Fibroblast of pulmonary artery (primary cell): ENCODE data around the gene HOXB9.

Experiments used
- DNase-seq: peaks from one replicate; pipeline ENCODE4 v3.0.0-alpha.2; 2010; ENCODE audit warnings: low read depth
- H3K4me3 ChIP-seq: replicated peaks from 2 replicates; pipeline ENCODE4 v1.5.1; 2011; ENCODE audit warnings: low read depth, mild to moderate bottlenecking, control low read depth, low read length, moderate library complexity
- TF ChIP-seq, protein P1 (sequence below): IDR thresholded peaks from 2 replicates; pipeline ENCODE4 v1.5.1; 2011; ENCODE audit warnings: mild to moderate bottlenecking, control low read depth, low read length, inconsistent platforms; ENCODE audit errors: missing control alignments

Gene HOXB9

DNA sequence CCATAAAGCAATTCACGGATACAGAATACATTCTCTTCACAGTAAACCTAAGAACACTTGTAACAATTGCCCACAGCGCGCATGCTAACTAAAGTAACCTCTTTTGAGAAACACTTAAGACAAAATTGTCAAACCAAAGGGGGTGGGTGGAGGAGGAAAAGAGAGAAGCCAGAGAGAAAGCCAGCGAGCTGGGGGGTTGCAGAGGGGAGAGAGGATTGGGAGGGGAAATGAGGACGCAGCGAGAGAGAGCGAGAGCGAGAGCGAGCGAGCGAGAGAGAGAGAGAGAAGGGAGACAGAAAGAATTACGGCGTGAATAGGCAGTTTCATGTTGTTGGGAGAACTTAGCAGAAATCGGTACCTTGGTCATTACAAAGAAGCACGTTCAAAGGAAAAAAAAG, 13.7 kb downstream of the HOXB9 start:
- DNase-seq = no peak
- TF ChIP-seq, protein P1, sequence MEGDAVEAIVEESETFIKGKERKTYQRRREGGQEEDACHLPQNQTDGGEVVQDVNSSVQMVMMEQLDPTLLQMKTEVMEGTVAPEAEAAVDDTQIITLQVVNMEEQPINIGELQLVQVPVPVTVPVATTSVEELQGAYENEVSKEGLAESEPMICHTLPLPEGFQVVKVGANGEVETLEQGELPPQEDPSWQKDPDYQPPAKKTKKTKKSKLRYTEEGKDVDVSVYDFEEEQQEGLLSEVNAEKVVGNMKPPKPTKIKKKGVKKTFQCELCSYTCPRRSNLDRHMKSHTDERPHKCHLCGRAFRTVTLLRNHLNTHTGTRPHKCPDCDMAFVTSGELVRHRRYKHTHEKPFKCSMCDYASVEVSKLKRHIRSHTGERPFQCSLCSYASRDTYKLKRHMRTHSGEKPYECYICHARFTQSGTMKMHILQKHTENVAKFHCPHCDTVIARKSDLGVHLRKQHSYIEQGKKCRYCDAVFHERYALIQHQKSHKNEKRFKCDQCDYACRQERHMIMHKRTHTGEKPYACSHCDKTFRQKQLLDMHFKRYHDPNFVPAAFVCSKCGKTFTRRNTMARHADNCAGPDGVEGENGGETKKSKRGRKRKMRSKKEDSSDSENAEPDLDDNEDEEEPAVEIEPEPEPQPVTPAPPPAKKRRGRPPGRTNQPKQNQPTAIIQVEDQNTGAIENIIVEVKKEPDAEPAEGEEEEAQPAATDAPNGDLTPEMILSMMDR = no peak
- no peak overlapping the region for H3K4me3 ChIP-seq

DNA sequence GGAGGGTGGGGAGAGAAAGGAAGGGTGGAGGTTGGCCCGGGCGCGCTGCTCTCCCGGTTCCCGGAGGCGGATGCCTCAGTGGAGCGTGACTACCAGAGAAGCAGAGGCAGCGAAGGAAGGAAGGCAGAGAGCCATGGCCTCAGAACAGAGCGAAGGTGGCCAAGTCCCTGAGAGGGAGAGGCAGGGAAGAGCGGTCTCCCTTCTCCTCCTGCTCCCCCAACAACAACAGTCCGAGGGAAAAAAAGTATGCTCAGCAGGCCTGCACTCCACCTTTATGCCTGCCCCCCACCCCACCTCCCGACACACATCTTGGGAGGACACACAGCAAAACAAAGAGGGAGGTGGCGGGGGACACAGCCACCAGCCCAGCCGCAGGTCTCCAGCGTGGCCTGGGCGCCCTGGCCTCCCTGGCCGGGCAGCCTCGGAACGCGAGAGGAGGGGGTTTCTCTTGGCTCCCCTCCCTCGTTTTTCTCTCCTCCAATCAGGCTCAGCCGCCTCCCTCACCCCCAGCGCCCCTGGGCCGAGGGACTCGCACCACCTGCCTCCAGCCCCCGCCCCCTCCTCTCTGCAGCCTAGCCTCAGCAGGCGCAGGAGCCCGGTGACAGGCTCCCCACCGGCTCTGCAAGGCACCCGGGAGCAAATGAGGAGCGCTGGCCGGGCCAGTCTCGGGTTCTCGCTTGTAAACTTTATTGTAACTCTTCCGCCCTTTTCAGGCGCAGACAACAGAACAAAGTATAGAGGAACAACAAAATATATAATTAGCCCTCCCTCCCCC, 14.3 kb downstream of the HOXB9 start:
- TF ChIP-seq, protein P1 = no peak
- no peak for DNase-seq
- no peak overlapping the region for H3K4me3 ChIP-seq

DNA sequence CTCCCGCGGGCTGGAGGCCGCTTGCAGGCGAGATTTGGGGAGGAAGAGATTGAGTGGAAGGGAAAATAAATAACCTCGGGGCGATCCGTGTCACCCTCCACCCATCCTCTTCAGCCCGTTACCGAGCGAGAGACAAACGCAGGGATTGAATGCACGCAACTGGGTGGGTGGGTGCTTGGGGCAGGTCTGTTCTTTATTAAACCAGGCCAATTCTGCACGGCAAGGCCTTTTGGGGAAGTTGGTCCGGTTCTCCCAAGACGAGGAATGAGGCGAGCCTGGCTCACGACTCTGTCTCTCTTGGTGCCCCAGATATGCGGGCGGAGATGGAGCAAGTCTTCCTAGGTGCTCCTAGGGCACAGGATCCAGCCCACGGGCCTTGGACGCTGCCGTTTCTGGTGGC, 14.9 kb downstream of the HOXB9 start:
- DNase-seq = no peak
- TF ChIP-seq, protein P1 = no peak
- H3K4me3 ChIP-seq = peak overlapping the region; percentile 41

DNA sequence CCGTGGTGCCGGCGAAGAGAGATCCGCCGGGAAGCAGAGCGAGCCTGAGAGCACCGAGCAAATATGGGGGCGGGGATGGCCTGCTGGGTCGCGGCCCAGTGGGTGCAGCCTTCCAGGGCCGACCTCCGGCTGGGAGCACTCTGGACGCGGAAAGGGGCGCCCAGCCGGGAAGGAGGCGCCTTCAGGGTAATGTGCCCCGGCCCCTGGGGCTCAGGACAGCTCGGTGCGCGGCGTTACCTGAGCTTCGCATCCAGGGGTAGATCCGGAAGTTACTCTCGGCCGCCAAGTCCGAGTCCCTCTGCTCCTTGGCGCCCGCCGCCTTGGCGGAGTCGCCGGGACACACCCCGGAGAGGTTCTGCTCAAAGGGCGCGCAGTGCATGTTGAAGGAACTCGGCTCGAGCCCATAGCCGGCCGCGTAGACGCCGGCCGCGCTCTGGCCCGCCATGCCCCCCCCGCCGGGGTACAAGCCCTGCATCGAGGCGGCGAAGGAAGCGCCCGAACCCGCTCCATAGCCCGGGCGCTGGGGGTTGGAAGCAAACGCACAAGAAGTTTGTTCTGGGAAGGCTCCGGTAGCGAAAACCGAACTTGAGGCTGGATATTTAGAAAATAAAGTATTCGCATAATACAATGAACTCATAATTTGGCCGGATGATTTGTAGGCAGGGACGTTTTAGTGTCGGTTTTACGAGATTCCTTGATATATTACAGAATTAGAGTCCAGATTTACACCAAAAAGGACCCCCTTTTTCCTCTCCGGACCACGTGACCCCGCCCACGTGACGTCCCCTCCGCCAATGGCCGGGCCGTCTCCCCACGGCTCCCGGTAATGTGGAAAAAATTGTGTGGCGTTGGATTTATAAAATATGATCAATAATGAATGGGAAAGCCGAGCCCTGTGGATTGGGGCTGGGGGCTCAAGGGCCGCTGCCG, 15.6 kb downstream of the HOXB9 start, which contains the start of gene HOXB7:
Gene HOXB7, minus strand, starts transcription at position 736 of the 930 bp plus-strand sequence. Its CDS starts 99 bp downstream, at position 637.
- DNase-seq = no peak
- peak within 1 kb of the TSS; percentile 41 for H3K4me3 ChIP-seq
- TF ChIP-seq, protein P1 = no peak

DNA sequence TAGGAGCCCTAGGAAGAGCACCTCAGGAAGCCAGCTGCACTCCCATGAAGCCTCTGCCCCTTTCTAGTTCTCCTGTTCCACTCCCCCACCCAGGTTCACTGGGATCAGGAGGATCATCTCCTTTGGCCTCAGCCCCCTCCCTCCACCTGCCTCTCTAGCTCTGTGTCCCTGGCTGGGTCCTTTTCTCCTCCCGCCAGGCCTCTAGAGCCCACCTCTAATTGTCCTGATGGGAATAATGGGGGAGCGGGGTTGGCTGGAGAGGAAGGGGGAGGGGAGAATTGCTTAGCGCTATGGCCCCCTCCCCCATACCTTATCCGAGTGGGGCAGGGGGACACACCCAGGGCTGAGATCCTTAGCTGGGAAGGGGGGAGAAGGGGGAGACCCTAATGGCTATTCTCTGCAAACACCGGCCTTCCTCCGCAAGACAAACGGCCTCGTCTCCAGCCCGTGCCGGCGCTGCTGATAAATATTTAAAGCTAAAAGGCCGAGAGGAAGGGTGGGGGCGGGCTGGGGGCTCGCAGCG, 16.3 kb downstream of the HOXB9 start:
- no peak for DNase-seq
- TF ChIP-seq, protein P1 = no peak
- peak overlapping the region; percentile 41 for H3K4me3 ChIP-seq

DNA sequence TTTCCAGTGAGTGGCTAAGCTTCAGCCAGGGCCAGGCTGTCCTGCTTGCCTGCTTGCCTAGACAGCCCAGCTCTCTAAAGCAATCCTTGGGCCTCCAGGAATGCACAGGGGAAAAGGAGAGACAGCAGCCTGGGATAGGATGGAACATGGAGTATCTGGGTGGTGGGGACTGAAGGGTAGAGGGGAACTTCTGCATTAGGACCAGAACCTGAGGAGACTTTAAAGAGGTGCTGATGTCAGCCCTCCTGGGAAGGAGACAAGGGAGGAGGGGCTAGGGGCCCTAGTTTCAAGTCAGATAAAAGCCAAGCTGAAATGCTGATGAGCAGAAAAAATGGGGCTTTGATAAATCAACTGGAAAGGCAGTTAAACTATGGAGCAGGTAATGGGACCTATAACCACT, 17.1 kb downstream of the HOXB9 start:
- no peak for DNase-seq

More for the DNA sequence above, 17.1 kb downstream of the HOXB9 start:
- TF ChIP-seq, protein P1 = no peak
- no peak overlapping the region for H3K4me3 ChIP-seq
